ENCODE measurements around the gene LRRC27.

- TF ChIP-seq, protein P1, sequence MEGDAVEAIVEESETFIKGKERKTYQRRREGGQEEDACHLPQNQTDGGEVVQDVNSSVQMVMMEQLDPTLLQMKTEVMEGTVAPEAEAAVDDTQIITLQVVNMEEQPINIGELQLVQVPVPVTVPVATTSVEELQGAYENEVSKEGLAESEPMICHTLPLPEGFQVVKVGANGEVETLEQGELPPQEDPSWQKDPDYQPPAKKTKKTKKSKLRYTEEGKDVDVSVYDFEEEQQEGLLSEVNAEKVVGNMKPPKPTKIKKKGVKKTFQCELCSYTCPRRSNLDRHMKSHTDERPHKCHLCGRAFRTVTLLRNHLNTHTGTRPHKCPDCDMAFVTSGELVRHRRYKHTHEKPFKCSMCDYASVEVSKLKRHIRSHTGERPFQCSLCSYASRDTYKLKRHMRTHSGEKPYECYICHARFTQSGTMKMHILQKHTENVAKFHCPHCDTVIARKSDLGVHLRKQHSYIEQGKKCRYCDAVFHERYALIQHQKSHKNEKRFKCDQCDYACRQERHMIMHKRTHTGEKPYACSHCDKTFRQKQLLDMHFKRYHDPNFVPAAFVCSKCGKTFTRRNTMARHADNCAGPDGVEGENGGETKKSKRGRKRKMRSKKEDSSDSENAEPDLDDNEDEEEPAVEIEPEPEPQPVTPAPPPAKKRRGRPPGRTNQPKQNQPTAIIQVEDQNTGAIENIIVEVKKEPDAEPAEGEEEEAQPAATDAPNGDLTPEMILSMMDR (IDR thresholded peaks at IDR 0.05) = no peak
- no peak for TF ChIP-seq POLR2A (IDR thresholded peaks at IDR 0.05)
These were observed 9.0 kb downstream of the LRRC27 start for GRCh38 chr10:132341017-132341416.

Measured in adrenal gland (tissue), 5 donors.